GM18517 (cell line): ENCODE results near the gene SOX6.

ENCODE experiments used
- ATAC-seq: cut with Tn5 transposase; IDR thresholded peaks from one replicate; pipeline ENCODE4 v1.9.1; 2021; ENCODE audit warnings: mild to moderate bottlenecking, moderate library complexity; ENCODE audit not compliant: unreplicated experiment

Gene SOX6

DNA sequence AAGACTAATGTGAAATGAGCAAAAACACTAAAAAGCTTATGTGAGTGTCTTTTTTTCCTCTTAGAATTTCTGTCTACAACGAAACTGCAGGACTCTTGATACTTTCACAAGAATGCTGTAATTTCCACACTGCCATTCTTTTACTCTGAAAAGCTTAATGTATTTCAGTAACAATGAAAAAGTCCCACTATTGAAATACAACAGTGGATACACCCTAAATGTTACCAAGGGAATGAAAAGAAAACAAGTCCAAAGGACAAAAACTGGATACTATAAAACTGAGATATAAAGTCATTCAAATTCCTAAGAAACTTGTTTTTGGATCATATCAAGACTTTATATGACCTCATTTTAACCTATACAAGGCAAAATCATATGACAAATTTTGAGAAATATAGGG lies 77.4 kb downstream of the SOX6 start:
- no peak for ATAC-seq

DNA sequence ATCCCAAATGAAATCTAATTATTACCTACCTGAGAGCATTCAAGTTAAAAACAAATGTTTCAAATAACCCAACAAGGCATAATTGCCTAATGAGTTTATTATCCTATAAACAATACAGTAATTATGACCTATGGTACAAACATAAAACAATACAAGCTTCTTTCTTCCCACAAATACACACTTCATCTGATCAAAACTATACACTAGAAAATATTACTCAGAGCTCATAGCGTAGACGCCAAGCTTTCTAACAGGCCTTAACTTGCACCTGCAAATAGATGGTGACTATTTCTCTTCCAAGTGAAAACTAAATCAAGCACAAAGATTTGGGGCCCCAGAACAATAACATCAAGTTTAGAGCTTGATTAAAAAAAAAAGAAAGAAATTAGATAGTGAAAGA lies 78.1 kb downstream of the SOX6 start:
- ATAC-seq = no peak

DNA sequence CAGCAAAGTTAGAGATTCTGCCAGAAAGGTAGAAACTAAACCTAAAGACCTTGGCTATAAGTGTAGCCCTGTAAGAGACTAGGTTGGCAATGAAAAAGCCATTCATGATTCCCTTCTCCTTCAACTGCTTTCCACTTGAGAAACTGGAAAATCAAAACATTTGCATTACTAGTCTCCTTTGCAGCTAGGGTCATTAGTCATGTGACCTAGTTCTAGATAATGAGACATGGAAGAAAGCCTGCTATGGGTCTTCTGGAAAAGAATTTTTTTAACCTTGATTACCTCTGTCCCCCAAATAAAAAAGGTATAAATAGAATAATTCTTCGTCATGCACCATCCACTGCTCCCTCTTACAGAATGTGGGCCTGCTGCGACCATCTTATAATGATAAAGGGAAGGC lies 80.1 kb downstream of the SOX6 start:
- no peak for ATAC-seq

DNA sequence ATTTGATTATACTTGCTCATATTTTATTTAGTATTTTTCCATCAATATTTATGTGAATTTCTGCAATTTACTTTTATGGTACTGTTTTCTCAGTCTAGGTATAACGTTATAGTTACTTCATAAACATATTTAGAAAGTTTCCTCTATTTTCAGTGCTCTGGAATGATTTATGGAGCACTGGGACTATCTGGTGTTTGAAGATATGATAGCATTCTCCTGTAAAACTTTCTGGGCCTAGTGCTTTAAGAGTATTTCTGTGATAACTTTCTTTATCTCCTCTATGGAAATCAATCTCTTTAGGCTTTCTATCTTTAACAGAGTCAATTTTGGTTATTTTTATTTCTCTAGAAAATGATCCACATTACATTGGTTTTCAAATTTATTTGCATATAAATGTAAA lies 85.1 kb downstream of the SOX6 start:
- ATAC-seq = no peak

DNA sequence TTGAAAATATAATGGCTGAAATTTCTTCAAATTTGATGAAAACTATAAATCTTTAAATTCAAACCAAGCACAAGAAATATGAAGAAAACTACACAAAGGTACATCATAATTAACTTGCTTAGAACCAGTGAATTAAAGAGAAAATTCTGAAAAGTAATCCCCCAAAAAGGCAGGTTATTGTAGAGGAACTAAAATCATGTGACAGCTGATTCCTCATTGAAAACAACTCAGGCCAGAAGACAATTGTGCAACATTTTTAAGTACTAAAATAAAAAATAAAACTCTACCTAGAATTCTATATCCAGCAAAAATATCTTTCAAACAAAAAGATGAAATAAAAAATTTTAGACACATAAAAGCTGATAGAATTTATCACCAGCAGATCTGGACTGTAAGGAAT lies 90.3 kb downstream of the SOX6 start:
- no peak for ATAC-seq

DNA sequence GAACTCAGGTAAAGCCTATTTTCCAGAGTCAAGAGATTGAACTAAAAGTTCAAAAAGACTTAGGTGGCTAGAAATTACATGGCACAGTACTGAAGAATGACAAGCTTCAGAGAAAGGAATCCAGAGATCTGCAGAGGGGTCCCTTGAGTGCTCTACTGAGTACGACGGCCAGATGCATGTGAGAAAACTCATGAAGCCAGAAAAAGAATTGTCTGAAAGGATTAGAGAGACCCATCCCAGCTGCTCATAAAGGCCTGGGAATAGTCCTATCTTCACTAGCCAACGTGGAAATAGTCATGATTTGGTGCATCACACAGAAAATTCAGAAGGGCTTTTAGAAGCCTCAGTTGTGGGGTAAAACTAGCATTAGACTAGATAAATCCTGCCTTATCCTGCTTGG lies 91.3 kb downstream of the SOX6 start:
- ATAC-seq = no peak

DNA sequence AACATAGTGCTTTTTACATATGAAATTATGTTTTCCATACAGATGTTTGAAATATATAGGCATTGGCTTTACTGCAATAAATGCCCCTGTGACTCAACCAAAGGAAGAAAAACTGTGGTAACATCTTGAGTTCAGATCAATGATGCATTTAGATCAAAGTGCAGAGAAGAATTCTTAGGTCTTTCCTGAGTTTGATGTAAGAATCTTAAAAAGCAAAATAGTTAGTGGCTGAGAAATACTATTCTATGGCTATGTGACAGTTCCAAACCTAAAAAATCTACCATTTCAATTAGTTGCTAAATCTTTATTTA lies 93.7 kb downstream of the SOX6 start:
- ATAC-seq = no peak

DNA sequence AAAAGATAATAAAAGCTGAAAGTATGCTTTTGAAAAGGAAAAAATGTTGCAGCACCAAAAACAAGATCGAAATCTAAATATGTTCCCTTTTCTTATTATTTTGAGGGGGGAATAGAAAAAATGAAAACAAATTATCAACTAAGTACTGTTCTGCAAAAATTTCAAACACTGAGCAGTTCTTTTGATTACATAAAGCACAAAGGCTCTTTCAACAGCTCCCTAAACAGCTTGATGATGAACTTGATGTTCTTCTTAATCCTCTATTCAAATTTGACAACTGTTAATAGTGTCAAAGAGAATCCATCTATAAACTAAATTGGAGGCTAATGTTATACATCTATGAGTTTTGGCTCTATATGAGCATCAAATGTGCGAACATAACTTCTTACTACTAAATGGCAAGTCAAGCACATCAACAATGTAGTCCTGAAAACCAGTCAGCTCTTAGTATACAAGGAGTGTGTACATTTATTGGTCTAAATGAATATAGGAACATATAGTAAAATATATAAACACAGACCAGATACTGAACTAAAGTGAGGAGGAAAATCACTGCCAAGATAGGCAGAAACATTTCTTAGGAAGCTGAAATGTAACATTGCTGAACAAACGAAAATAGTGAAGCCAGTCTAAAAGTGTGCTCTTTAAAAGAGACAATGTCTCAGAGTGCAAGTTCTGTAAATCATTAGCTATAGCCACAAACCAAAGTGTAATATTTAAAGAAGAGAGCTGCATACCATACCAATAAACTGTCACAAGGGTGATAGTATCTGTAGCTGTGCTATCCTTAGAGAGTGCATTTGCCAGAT lies 94.3 kb downstream of the SOX6 start:
- peak; percentile 97 for ATAC-seq

DNA sequence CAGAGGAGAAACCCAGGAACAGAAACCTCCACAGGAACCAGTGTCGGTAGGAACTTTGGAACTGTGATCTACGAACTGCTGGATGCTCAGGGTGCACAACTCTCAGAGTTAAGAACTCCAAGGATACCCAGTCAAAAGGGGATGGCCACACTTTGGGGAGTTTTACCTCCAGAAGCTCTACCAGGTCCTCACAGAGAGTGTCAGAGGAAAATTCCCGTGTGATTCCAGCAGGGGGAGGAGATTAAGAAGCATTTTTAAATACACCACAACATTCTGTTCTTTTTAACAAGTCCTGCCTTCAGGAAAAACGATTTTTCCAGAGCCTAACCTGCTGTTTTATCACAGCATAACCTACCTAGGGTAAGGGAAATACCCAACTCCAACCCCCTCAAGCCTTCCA lies 104.0 kb downstream of the SOX6 start:
- no peak for ATAC-seq

DNA sequence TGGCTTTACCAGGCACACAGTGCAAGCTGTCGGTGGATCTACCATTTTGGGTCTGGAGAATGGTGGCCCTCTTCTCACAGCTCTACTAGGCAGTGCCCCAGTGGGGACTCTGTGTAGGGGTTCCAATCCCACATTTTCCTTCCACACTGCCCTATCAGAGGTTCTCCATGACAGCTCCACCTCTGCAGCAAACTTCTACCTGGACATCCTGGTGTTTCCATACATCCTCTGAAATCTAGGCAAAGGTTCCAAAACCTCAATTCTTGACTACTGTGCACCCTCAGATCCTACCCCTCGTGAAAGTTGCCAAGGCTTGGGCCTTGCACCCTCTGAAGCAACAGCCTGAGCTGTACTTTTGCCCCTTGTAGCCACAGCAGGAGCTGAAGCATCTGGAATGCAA lies 108.1 kb downstream of the SOX6 start:
- ATAC-seq = no peak

DNA sequence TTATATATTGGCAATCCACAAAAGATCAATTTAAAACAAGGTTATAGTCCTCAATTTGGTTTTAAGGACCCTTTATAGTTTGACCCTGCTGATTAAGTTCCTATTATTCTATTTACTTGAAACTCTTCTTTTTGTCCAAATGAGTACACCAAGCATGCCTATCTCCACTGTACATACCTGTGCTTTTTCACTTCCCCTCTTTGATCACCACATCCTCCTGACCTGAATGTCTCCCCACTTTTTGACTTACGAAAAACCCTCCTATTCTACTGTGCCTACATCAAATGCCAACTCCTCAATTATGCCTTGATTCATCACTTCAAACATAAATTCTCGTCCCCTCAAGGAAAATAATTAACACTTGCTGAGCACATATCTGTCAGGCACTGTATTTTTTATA lies 113.5 kb downstream of the SOX6 start:
- ATAC-seq = peak; percentile 95

DNA sequence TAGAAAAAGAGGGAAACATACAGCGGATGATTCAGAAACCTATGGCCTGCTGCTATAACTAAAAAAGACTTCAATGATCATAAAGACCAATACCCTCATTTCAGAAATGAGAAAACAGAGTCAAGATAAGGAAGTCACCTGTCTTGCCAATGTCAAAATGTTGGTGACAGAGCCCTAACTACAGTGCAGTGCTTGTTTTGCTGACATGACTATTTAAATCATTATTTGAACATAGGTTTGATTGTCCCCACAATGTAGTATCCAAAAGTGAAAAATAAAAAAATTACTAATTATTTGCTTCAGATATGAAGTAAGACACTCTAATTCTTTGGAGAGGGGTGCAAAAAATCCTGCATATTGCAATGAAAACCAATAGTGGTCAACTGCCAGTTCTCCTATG lies 115.7 kb downstream of the SOX6 start:
- no peak for ATAC-seq

DNA sequence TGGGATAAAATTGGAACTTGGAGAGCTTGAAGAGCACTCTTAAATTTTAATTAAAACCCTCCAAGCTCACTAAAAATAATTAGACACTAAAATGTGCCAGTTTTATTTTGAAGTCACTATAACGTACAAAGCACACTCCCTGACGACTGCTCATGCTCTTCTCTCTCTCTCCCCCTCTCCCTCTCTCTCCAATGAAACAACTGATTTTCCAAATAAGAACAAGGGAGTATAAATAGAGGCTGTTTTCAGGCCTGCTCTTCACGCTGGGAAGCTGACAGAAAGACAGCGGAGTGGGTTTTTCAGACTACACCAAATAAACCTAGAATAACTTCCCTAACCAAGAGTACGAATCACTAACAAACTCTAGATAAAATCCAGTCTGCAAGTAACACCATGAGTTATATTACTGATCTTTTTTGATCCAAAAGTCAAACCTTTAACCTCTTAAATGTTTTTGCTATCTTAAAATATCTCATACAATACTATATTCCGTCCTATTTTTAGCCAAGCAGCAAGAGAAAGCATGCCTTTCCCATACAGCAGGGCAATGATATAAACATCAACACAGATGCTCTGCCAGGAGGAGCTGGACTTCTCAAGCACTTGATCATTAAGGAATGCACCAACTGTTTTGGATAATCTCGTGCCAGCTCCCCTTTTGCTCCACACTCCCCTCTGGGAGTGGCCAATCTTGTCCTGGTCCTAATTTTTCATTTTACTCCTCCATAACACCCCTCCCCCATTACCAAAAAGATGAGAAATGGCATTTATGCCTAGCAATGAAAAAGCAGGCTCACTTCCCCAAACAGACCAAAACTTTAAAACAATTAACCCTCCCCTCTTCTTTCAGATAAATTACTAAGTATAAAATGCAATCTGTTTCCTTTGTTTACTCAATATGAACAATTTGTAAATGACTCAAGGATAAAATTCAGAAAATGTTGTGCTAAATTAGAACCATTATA lies 116.9 kb downstream of the SOX6 start:
- no peak for ATAC-seq

DNA sequence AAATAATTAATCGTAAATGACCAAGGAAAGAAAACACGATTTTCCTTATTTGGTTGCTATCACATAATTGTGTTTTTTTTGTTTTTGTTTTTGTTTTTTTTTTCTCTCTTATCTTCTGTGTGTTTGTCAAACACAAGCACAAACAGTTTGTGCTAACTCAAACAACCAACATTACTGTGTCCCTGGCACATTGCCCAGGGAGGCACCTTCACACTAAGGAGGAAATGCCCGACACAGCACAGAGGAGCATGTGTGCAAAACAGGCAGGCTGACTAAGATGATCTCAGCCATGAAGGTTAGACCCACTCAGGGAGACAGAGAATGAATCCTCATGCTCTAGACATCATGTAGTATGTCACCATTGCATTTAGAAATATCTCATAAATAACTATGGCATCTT lies 130.1 kb downstream of the SOX6 start:
- no peak for ATAC-seq

DNA sequence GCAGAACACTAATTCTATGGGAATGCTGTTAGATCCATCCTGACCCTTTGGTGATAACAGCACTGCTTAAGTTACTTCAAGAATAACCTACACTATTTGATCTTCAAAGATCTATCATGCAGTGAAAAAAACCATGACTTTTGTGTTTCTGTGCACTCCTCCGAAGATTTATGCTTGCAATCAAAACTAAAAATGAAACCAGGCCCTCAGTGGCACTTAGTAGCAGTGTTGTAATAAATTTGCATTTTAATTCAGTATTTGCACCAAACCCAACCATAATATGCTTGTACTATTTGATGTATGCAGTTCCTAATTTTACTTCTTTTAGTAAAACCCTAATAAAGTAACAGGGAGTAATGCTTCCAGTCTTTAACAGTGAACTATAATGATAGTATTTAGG lies 130.7 kb downstream of the SOX6 start:
- ATAC-seq = no peak

DNA sequence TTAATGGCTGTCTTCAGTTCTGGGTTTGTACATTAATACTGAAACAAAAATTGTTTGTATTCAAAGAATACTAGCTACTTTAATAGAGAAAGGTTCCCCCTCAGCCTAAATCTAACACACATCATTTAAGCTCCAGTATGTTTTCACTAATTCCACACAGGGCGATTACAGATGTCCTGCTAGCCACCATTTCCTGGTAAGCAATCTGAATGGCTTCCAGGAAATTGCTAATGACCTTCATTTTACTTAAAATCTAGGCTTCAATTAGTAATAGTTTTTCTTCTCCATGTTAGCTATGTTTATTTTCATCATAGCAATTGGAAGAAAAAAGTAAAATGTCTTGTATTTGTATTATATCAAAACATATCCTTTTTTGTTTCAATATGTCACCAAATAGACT lies 132.8 kb downstream of the SOX6 start:
- ATAC-seq = no peak

DNA sequence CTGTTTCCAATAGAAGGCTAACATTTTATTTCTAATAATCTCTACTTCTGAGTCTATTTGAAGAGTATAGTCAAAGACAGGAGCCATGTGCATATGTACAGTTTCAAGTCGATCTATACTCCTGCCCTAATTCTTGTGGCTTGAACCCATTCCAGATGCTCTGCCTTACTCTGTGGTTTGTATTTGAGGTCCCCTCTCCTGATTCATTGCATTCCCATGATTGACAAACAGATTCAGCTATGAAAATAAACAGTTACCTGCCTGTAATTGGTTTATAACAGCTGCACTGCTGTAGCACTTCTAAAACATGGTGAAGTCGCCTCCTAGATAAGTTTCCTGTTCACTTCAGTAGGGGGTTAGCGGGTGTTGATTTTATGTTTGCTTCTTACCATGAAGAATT lies 138.7 kb downstream of the SOX6 start:
- ATAC-seq = no peak

DNA sequence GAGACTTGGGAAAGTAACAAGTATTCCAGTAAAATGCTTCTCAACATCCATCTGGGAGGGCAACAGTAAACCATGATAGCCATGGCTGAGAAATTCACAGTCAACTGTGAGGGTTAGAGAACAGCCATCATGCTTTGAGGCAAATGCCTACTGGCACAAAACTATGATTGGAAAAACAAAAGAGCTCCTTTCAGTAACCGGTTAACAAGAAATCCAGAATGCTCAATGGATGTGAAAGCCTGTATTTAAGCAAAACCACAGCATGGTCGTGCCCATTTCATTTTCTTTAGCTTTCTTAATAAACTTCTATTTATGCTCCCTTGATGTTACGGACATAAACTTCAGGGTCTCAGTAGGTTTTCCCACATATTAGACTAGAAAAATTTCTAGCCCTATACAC lies 139.5 kb downstream of the SOX6 start:
- ATAC-seq = no peak

DNA sequence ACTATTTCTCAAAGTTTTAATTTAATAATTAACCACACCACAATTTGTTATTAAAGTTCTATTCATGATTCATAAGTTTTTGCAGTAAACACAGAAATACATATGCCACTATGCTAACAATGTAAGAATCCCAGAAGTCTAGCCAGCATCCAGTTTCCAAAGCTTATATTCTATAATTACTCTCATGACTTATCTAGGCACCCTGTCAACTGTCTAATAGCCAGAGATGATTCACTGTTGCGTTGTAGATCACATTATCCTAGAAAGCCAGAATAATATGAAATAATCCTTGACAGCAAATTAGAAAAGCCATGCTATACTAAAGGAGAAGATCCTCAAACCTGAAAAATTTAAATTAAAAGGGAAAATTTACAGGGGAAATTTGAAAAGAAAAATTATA lies 141.0 kb downstream of the SOX6 start:
- ATAC-seq = no peak

DNA sequence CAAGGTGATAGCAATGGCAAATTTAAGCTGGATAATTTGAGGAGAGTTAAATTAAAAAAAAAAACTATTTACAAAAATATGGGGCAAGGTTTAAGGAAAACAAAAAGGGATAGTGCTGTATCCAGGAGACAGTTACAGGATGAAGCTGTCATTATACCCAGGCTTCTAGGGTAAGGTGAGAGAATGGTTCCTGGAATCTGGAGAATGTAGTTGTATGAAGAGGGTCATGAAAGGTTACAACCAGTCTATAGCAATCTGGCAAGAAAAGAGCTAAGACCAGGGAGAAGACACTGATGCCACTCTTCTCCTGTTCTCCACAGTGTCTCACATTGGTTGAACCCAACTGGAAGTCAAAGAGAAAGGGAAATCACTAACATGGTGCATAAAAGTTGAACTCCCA lies 144.9 kb downstream of the SOX6 start:
- ATAC-seq = no peak

DNA sequence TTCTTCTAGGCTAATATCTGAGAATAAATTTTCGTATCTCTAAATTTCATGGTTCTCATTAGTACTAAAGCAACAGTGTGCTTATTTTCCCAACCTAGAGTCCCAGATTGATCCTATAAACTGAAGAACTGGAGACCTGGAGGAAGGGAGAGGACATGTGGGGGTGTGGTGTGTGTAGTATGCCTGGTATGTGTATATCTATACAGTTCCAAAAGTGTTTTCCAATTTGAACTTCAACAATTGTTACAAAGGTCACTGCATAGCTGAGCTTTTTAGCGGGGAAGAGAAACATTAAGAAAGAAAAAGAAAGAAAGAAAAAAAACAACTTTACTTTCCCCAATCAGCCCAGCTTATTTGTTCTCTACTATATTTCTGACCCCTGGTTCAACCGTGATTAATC lies 152.1 kb downstream of the SOX6 start:
- ATAC-seq = no peak

DNA sequence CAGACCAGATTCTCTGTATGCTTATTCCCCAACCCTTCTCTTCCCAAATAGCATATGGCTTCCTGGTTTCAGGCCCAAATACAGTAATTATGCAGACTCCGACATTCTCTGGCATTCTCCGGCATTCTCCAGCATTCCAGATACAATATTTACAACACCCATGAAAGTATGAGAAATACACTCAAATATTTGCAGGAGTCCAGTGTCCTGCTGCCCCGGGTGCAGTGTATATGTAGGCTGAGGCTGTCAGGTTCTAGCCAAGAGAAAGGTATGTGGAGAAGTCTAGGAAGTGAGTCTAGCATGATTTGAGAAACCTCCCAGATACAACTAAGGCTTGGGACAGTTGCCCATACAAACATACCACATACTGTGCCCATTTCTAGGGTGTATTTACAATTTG lies 160.7 kb downstream of the SOX6 start:
- ATAC-seq = no peak
